GM23338 (cell line): ENCODE results near the gene GPR183. TPM values are rescaled to one million over a fixed set of nuclear protein-coding genes. Genes with fewer than 3 reads are reported as not detected.

Experiments
- ATAC-seq: fragments of 200-7000 bp; cut with Tn5 transposase; 3 replicates; pipeline ENCODE4 v1.9.1; 2020
- DNase-seq: peaks from one replicate; pipeline ENCODE4 v3.0.0-alpha.2; 2015; ENCODE audit warnings: low spot score
- H2AFZ ChIP-seq: fragments of 200-600 bp; sonication (generic); 2 replicates; pipeline ENCODE4 v1.8.0; 2016; ENCODE audit warnings: antibody characterized with exemption, mild to moderate bottlenecking, moderate library complexity
- H3F3A ChIP-seq: fragments of 200-600 bp; sonication (generic); replicated peaks from 2 replicates; pipeline ENCODE4 v1.8.0; 2017; ENCODE audit warnings: antibody characterized with exemption, mixed run types, low read depth
- H3K27ac ChIP-seq: fragments of 200-600 bp; sonication (generic); 2 replicates; pipeline ENCODE4 v1.6.1; 2016; ENCODE audit warnings: low read depth
- H3K27me3 ChIP-seq: fragments of 200-600 bp; sonication (generic); 2 replicates; pipeline ENCODE4 v1.8.0; 2016; ENCODE audit warnings: mild to moderate bottlenecking, mixed run types, moderate library complexity; ENCODE audit not compliant: insufficient read depth
- H3K36me3 ChIP-seq: fragments of 200-600 bp; sonication (generic); 2 replicates; pipeline ENCODE4 v1.8.0; 2016; ENCODE audit warnings: mild to moderate bottlenecking; ENCODE audit not compliant: insufficient read depth
- H3K4me1 ChIP-seq: fragments of 200-600 bp; sonication (generic); 2 replicates; pipeline ENCODE4 v1.8.0; 2016; ENCODE audit warnings: mild to moderate bottlenecking, moderate library complexity; ENCODE audit not compliant: insufficient read depth
- H3K4me2 ChIP-seq: fragments of 200-600 bp; sonication (generic); 2 replicates; pipeline ENCODE4 v1.7.1; 2017; ENCODE audit warnings: mixed run types
- H3K4me3 ChIP-seq: fragments of 200-600 bp; sonication (generic); 2 replicates; pipeline ENCODE4 v1.6.1; 2016; ENCODE audit warnings: mixed run types
- H3K79me2 ChIP-seq: fragments of 200-600 bp; sonication (generic); replicated peaks from 2 replicates; pipeline ENCODE4 v1.8.0; 2017; ENCODE audit warnings: mild to moderate bottlenecking; ENCODE audit not compliant: insufficient read depth
- H3K9me2 ChIP-seq: fragments of 200-600 bp; sonication (generic); 2 replicates; pipeline ENCODE4 v1.8.0; 2017; ENCODE audit not compliant: insufficient read depth
- H4K20me1 ChIP-seq: fragments of 200-600 bp; sonication (generic); replicated peaks from 2 replicates; pipeline ENCODE4 v1.8.0; 2017; ENCODE audit warnings: mild to moderate bottlenecking; ENCODE audit not compliant: insufficient read depth
- H3K27ac Mint-ChIP-seq: 2 replicates; pipeline ENCODE4 v1.8.0; 2020; ENCODE audit warnings: inconsistent platforms, mild to moderate bottlenecking, moderate library complexity, mixed read lengths
- H3K27me3 Mint-ChIP-seq: 3 replicates; pipeline ENCODE4 v1.8.0; 2022; ENCODE audit warnings: low read depth, mild to moderate bottlenecking, moderate library complexity, mixed read lengths, inconsistent platforms; ENCODE audit not compliant: insufficient read depth, poor library complexity
- H3K36me3 Mint-ChIP-seq: 3 replicates; pipeline ENCODE4 v1.8.0; 2021; ENCODE audit warnings: low read depth, mild to moderate bottlenecking, inconsistent platforms, moderate library complexity, mixed read lengths
- H3K4me1 Mint-ChIP-seq: 3 replicates; pipeline ENCODE4 v1.8.0; 2020; ENCODE audit warnings: mild to moderate bottlenecking, inconsistent platforms, mixed read lengths
- H3K4me3 Mint-ChIP-seq: 3 replicates; pipeline ENCODE4 v1.8.0; 2021; ENCODE audit warnings: moderate library complexity, mild to moderate bottlenecking, inconsistent platforms, mixed read lengths
- H3K9me3 Mint-ChIP-seq: 3 replicates; pipeline ENCODE4 v1.8.0; 2020; ENCODE audit warnings: moderate library complexity, mild to moderate bottlenecking, inconsistent platforms, mixed read lengths
- CREB1 ChIP-seq: fragments of 250-450 bp; sonication (Bioruptor Pico); IDR thresholded peaks from 2 replicates; pipeline ENCODE4 v1.5.0; 2020; ENCODE audit warnings: low read depth, mild to moderate bottlenecking, moderate library complexity
- CTCF ChIP-seq, 2 experiments: fragments of 200-600 bp in 1 of 2; sonication (generic) in 1 of 2; conservative IDR thresholded peaks; 2 replicates each; pipeline versions ENCODE4 v1.5.1 to v1.6.1; 2016 to 2017; ENCODE audit warnings: antibody characterized with exemption in 2 of 2, low read depth in 2 of 2, mild to moderate bottlenecking in 2 of 2, moderate library complexity in 1 of 2
- ETS1 ChIP-seq: IDR thresholded peaks from 2 replicates; pipeline ENCODE4 v1.6.1; 2016; ENCODE audit warnings: antibody characterized with exemption
- EZH2 ChIP-seq: fragments of 200-600 bp; sonication (generic); IDR thresholded peaks from one replicate; pipeline ENCODE4 v1.8.0; 2017; ENCODE audit warnings: antibody characterized with exemption, mild to moderate bottlenecking, low read depth; ENCODE audit not compliant: unreplicated experiment
- EZH2phosphoT487 ChIP-seq: fragments of 200-600 bp; sonication (generic); IDR thresholded peaks from one replicate; pipeline ENCODE4 v1.8.1; 2018; ENCODE audit warnings: antibody characterized with exemption; ENCODE audit not compliant: unreplicated experiment
- JUNB ChIP-seq: IDR thresholded peaks from one replicate; pipeline ENCODE4 v1.6.1; 2016; ENCODE audit warnings: antibody characterized with exemption; ENCODE audit not compliant: unreplicated experiment
- NANOG ChIP-seq: IDR thresholded peaks from 2 replicates; pipeline ENCODE4 v1.6.1; 2016; ENCODE audit warnings: antibody characterized with exemption, borderline replicate concordance
- POLR2AphosphoS5 ChIP-seq: IDR thresholded peaks from 2 replicates; pipeline ENCODE4 v1.6.1; 2016; ENCODE audit warnings: antibody characterized with exemption, low read depth
- REST ChIP-seq: IDR thresholded peaks from one replicate; pipeline ENCODE4 v1.6.1; 2018; ENCODE audit warnings: antibody characterized with exemption; ENCODE audit not compliant: unreplicated experiment
- STAT1 ChIP-seq: IDR thresholded peaks from one replicate; pipeline ENCODE4 v1.6.1; 2016; ENCODE audit warnings: antibody characterized with exemption; ENCODE audit not compliant: unreplicated experiment
- ZNF114 ChIP-seq: fragments of 250-450 bp; sonication (Bioruptor Pico); IDR thresholded peaks from 2 replicates; pipeline ENCODE4 v1.5.0; 2020; ENCODE audit warnings: mild to moderate bottlenecking, moderate library complexity
- ZNF331 ChIP-seq: fragments of 250-450 bp; sonication (Bioruptor Pico); IDR thresholded peaks from 2 replicates; pipeline ENCODE4 v1.5.0; 2020; ENCODE audit warnings: low read depth, mild to moderate bottlenecking, moderate library complexity
- ZNF462 ChIP-seq: fragments of 250-450 bp; sonication (Bioruptor Pico); IDR thresholded peaks from 2 replicates; pipeline ENCODE4 v1.5.0; 2020; ENCODE audit warnings: mild to moderate bottlenecking, moderate library complexity
- polyA plus RNA-seq: library from polyadenylated mRNA; unstranded; fragments of >200 nt; fragmentation: Nextera tagmentation; extraction: Ambion mirVana; gene quantifications from 2 replicates; pipeline ENCODE4 v1.2.1, GENCODE V29; 2016
- total RNA-seq: library from RNA; depleted of rRNA; stranded (reverse); fragments of >200 nt; shearing (Covaris generic); gene quantifications from 2 replicates; pipeline ENCODE4 v1.2.3, GENCODE V29; 2014

The GPR183 gene
- total and polyA plus RNA-seq, 2 experiments from 2014 or later = 0.78 TPM; not detected in 1

GRCh38 chr13:99339230-99339721 lies 32.1 kb upstream of the GPR183 start:
- TF ChIP-seq CREB1 (no peak), REST (no peak), JUNB (no peak), EZH2phosphoT487 (no peak), CTCF (conservative IDR thresholded peaks at IDR 0.05; ENCODE audit: low read depth in 2 of 2) (no peak), ETS1 (no peak), ZNF331 (CRISPR knock-in tag) (no peak), ZNF114 (CRISPR knock-in tag) (no peak), ZNF462 (CRISPR knock-in tag) (no peak), NANOG (no peak), STAT1 (no peak), POLR2AphosphoS5 (no peak), EZH2 (no peak)
- no peak overlapping the region for H3K4me3 ChIP-seq
- H3K36me3 Mint-ChIP-seq = peaks cover 24% of the 10 kb centered on the region
- ATAC-seq (no peak), DNase-seq (no peak)
- H4K20me1 ChIP-seq = no peaks in the 10 kb centered on the region
- 0 out of 2 replicates have a peak, but pooled peaks cover 5% of the 10 kb centered on the region for H3K79me2 ChIP-seq
- no peaks in the 10 kb centered on the region for H3K9me3 Mint-ChIP-seq
- no peak overlapping the region for H3K4me3 Mint-ChIP-seq
- H3K4me1 ChIP-seq = peaks cover 7% of the 10 kb centered on the region; the same call in 1 of the 2 replicates
- no peak overlapping the region for H2AFZ ChIP-seq
- H3K27ac Mint-ChIP-seq = no peak overlapping the region
- H3K27ac ChIP-seq = no peak overlapping the region
- H3K4me2 ChIP-seq = no peak overlapping the region
- H3F3A ChIP-seq = no peaks in the 10 kb centered on the region
- peaks cover 15% of the 10 kb centered on the region for H3K4me1 Mint-ChIP-seq
- no peaks in the 10 kb centered on the region for H3K9me2 ChIP-seq
- no peaks in the 10 kb centered on the region for H3K27me3 ChIP-seq
- peaks cover 5% of the 10 kb centered on the region for H3K27me3 Mint-ChIP-seq
- H3K36me3 ChIP-seq = peaks cover 8% of the 10 kb centered on the region; the same call in 1 of the 2 replicates
